Measurements from ENCODE around the gene FZR1. TPM values are rescaled to one million over a fixed set of nuclear protein-coding genes. Genes with fewer than 3 reads are reported as not detected.

Gene FZR1
- total and polyA plus RNA-seq, 2 of the 4 experiments (the other 2 are of a cell fraction), result 21.5 to 47.8 TPM

- no peaks in the 10 kb centered on the region for H3K9me3 ChIP-seq (ENCODE audit: control insufficient read depth, insufficient read depth, low read length)
- H2AK9ac ChIP-seq (replicated peaks; ENCODE audit: low read depth, low read length, poor library complexity), result no peak overlapping the region
- no peak overlapping the region for H2AFZ ChIP-seq (replicated peaks; ENCODE audit: low read length, poor library complexity)
- H2BK15ac ChIP-seq (ENCODE audit: low read depth, low read length), result no peak overlapping the region
- H2BK20ac ChIP-seq (ENCODE audit: low read depth, low read length), result no peak overlapping the region
- no peak overlapping the region for H3K4me2 ChIP-seq (ENCODE audit: low read depth, low read length)
- H3K79me1 ChIP-seq (ENCODE audit: low read depth in 1 of 2, low read length in 2 of 2), result peaks cover 0 to 11% of the 10 kb centered on the region in 2 experiments; a peak in 2 of 4 replicates
- no peaks in the 10 kb centered on the region for H3K4me1 ChIP-seq (ENCODE audit: control insufficient read depth, insufficient read depth, low read length)
- TF ChIP-seq SMC3 (IDR thresholded peaks at IDR 0.05; ENCODE audit: low read depth, low read length) (no peak), ELK1 (IDR thresholded peaks at IDR 0.05; ENCODE audit: borderline replicate concordance, low read depth, low read length) (no peak), RCOR1 (IDR thresholded peaks at IDR 0.05; ENCODE audit: insufficient replicate concordance, low read length) (no peak), POLR2A (IDR thresholded peaks at IDR 0.05; ENCODE audit: low read depth, low read length) (no peak), MAZ (IDR thresholded peaks at IDR 0.05; ENCODE audit: borderline replicate concordance, low read depth, low read length) (no peak), RAD21 (IDR thresholded peaks at IDR 0.05; ENCODE audit: low read length) (no peak), BHLHE40 (IDR thresholded peaks at IDR 0.05; ENCODE audit: low read depth, low read length) (no peak), FOS (IDR thresholded peaks at IDR 0.05; ENCODE audit: low read depth, low read length) (no peak), CTCF (conservative IDR thresholded peaks at IDR 0.05; ENCODE audit: low read depth, low read length) (no peak), CEBPB (IDR thresholded peaks at IDR 0.05; ENCODE audit: low read depth, low read length) (no peak), MXI1 (IDR thresholded peaks at IDR 0.05; ENCODE audit: borderline replicate concordance, low read depth, low read length) (no peak), RFX5 (IDR thresholded peaks at IDR 0.05; ENCODE audit: low read depth, low read length) (no peak), NFE2L2 (IDR thresholded peaks at IDR 0.05; ENCODE audit: low read depth, low read length) (no peak), CHD1 (IDR thresholded peaks at IDR 0.05; ENCODE audit: low read depth, low read length) (no peak)
- TF ChIP-seq, protein P1, sequence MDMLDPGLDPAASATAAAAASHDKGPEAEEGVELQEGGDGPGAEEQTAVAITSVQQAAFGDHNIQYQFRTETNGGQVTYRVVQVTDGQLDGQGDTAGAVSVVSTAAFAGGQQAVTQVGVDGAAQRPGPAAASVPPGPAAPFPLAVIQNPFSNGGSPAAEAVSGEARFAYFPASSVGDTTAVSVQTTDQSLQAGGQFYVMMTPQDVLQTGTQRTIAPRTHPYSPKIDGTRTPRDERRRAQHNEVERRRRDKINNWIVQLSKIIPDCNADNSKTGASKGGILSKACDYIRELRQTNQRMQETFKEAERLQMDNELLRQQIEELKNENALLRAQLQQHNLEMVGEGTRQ (IDR thresholded peaks at IDR 0.05; ENCODE audit: low read depth, low read length), result no peak
- H2BK120ac ChIP-seq (ENCODE audit: low read depth, low read length), result no peak overlapping the region
- peaks cover 27% of the 10 kb centered on the region for H3K36me3 ChIP-seq (ENCODE audit: control insufficient read depth, insufficient read depth, low read length)
- intact Hi-C loops (cut with micrococcal nuclease) (no loop called here), dilution Hi-C loops (cut with HindIII; ENCODE audit: low sequenced_read_pairs, unreplicated experiment) (no loop called here), in situ Hi-C loops (cut with MboI; ENCODE audit: low sequenced_read_pairs) (loop anchor here (25.0 kb wide), 1 partner anchor 530 kb away; no protein-coding TSS in a partner anchor)
- DNase-seq, result no peak
- no peak overlapping the region for H3K27ac ChIP-seq (ENCODE audit: insufficient read depth, low read length)
- ChIA-PET POLR2A (ENCODE audit: unreplicated experiment) (no interaction called here), CTCF (no interaction called here)
- WGBS, 2 experiments (ENCODE audit: extremely low coverage in 2 of 2, insufficient read length in 1 of 2), result 97% methylated on average over 5 of the region's 45 CpGs; no CpG with 5 or more reads in 1 of the 2 experiments
- ATAC-seq (ENCODE audit: low read depth), result no peak
- H4K91ac ChIP-seq (ENCODE audit: insufficient read depth, low read depth, low read length), result no peak overlapping the region
- no peaks in the 10 kb centered on the region for H3K27me3 ChIP-seq (ENCODE audit: control insufficient read depth, insufficient read depth, low read length)
- no peak overlapping the region for H3K18ac ChIP-seq (ENCODE audit: low read depth, low read length)
- H2BK5ac ChIP-seq (ENCODE audit: low read depth, low read length, poor library complexity, severe bottlenecking), result no peak overlapping the region
- H4K5ac ChIP-seq (ENCODE audit: low read depth, low read length), result no peak overlapping the region
- H3K23ac ChIP-seq (ENCODE audit: low read depth, low read length), result no peak overlapping the region
- no peak overlapping the region for H3K56ac ChIP-seq (ENCODE audit: extremely low read depth, insufficient read depth, low read length)
- BruUV-seq (replicated peaks), result no TSS peak
- no peaks in the 10 kb centered on the region for H4K20me1 ChIP-seq (ENCODE audit: insufficient read depth, low read length)
- no peak overlapping the region for H3K14ac ChIP-seq (replicated peaks; ENCODE audit: low read depth, low read length)
- H4K8ac ChIP-seq (ENCODE audit: low read depth in 2 of 2, low read length in 2 of 2), result no peak overlapping the region
- H3K4ac ChIP-seq (ENCODE audit: low read depth, low read length), result no peak overlapping the region
- H2AK5ac ChIP-seq (ENCODE audit: low read depth, low read length), result no peak overlapping the region
- no peaks in the 10 kb centered on the region for H3K9me1 ChIP-seq (ENCODE audit: insufficient read depth, low read length)
- no peak overlapping the region for H3K4me3 ChIP-seq (ENCODE audit: insufficient read depth, low read depth, low read length)
- H3K9ac ChIP-seq (ENCODE audit: low read depth, low read length), result no peak overlapping the region
Measured at GRCh38 chr19:3492131-3492839, 13.8 kb upstream of the FZR1 start.

All from IMR-90 (cell line).